T1000 (cell line): ENCODE data around the gene PEX11B.

Experiments used
- DNase-seq: peaks from one replicate; lab custom pipeline; 2025; ENCODE audit warnings: mixed read lengths; lab: John Stamatoyannopoulos, UW

Gene PEX11B, protein sequence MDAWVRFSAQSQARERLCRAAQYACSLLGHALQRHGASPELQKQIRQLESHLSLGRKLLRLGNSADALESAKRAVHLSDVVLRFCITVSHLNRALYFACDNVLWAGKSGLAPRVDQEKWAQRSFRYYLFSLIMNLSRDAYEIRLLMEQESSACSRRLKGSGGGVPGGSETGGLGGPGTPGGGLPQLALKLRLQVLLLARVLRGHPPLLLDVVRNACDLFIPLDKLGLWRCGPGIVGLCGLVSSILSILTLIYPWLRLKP

DNA sequence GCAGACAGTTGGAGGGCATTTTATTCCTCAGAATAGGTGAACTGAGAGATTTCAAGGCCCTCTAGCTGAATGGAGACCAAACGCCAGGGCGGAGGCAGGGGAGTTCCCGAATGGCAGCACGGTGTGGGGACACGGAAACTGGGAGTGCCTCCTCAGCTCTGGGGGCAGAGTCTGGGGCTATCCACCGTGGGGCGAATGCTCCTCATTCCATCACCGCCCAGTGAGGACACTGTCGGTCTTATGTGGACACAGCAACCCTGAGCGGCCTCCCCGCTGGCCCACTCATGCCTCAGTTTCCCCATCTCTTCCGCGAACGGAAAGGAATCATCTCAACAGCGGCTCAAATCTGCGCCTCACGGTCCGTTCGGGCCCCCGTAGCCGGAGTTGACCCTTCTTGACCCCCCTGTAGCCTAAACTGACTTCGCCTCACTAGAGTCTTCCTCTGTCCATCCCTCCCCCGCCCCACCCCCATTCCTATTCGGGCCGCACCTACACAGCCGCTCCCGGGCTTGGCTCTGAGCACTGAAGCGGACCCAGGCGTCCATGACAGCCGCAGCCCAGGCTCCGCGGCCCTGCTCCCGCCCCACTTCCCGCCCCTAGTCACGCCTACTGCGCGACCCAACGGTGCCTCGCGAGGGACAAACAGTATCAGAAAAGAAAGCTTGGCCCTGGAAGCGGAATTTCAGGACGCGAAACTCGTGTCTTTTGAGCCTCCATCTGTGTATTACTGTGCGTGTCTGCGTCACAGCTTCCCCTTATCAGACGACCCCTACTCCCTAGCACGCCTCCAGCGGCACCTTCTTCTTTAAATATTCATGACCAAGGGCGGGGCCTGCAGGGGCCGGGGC is at the start of gene PEX11B:
TSS of gene PEX11B (minus strand) at position 574 of the 848 bp plus-strand sequence. CDS start at position 545, 29 bp downstream.
- peak; percentile 51 for DNase-seq

DNA sequence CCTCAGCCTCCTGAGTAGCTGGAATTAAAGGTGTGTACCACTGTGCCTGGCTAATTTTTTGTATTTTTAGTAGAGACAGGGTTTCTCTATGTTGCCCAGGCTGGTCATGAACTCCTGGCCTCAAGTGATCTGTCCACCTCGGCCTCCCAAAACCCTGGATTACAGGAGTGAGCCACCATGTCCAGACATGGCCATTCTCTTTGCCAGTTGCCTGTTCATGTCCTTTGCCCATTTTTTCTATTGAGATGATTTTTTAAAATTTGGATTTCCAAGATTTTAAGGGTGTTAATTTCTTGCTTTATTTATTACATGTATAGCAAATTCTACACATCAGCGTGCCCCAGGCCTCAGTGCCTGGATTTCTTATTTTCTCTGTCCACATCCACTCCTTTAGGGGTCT is 48.8 kb upstream of the PEX11B start:
- no peak for DNase-seq

DNA sequence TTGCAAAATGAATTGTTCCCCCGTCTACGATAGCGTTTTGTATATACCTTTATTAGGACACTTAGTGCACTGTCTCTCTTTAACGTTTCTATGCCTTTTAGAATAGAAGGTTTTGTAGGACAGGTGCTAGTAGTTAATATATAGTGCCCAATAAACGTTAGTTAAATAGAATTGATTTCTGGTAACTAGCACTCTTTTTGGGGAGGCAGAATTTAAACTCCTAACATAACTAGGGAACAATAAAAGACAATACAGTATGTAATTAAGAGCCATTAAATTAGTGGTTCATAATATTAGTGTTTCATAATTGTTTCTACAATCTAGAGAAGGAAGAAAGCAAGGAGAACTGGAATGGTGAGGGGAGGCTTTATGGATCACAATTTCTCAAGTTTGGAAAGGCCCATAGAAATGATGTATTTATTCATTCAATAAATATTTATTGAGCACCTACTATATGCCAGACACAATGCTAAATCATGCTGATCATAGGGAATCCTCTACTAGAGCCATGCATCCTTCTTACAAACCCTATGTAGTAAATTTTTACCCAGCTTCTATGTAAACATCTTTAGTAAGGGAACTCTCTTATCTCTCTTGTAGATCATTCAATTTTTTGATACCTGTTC is 46.7 kb upstream of the PEX11B start:
- DNase-seq: no peak

DNA sequence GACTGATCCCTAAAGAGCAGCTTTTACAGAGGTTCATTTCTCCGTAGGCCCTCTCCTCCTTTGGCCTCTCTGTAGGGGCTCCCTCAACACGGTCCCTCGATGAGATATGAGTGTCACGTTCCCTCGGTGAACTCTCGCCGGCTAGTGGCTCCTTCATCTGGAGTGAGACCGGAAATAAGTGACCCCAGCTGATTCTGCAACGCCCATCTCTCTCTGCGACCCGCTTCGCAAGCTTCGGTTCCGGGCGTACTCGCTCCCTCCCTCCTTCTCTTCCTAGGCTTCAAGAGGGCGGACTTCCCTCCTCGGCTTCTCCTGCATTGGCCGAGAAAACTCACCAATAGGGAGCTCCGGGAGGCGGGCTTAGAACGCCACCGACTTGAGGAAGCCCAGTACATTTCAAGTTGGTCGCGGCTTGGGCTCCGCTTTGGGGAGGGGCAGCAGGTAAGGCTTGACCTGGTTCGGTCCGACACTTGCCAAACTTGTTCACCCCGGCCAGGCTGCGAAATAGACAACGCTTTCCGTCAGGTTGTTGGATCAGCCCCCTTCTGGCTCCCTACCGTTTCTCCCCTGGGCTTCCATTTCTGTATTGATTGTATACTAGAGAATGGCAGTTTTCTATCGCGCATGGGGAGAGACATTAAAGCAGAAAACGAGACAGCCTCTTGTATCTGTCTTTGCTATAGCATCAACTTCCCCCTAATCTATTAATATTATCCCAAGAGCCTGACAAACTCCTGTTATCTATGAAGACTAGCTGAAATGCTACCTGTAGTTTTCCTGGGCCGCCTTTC is 46.0 kb upstream of the PEX11B start, which contains the start of the genes ANKRD34A and POLR3GL:
TSS of gene ANKRD34A (minus strand) at position 248 of the 791 bp plus-strand sequence. CDS start 2,816 bp downstream, outside the sequence.
TSS of gene POLR3GL (plus strand) at position 363 of the 791 bp plus-strand sequence. CDS start 10,176 bp downstream, outside the sequence.
- DNase-seq: peak; percentile 75

DNA sequence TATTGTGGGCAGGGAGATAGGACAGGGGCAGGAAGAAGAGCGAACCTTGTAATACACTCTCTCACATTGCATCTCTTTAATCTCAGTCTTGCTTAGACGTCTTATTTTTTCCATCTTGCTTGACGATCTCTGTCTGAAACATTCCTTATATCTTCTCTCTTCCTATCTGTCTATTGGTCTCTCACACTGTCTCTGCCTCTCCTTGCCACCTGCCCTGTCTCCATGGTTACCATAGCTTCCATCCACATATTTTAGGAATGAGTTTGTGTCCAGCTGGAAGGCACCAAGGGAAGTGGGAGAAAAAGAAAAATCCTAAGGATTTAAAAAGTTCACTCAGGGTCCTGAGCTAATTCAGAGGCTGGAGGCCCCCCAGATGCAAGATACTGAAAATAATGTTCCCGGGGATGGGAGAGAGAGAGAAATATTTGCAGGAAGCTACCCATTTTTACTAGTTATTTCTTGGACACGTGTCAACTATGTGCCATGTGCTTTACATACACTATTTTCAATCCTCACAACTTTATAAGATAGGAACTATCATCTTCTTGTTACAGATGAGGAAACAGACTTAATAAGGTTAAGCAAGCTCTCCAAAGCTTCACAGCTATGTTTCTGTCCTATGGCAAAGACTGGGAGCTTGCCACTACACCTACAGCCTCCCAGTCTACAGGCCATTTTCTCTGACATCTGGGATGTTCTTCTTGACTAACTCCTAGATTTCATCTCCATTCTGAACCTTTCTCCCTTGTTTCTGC is 44.9 kb upstream of the PEX11B start:
- no peak for DNase-seq

DNA sequence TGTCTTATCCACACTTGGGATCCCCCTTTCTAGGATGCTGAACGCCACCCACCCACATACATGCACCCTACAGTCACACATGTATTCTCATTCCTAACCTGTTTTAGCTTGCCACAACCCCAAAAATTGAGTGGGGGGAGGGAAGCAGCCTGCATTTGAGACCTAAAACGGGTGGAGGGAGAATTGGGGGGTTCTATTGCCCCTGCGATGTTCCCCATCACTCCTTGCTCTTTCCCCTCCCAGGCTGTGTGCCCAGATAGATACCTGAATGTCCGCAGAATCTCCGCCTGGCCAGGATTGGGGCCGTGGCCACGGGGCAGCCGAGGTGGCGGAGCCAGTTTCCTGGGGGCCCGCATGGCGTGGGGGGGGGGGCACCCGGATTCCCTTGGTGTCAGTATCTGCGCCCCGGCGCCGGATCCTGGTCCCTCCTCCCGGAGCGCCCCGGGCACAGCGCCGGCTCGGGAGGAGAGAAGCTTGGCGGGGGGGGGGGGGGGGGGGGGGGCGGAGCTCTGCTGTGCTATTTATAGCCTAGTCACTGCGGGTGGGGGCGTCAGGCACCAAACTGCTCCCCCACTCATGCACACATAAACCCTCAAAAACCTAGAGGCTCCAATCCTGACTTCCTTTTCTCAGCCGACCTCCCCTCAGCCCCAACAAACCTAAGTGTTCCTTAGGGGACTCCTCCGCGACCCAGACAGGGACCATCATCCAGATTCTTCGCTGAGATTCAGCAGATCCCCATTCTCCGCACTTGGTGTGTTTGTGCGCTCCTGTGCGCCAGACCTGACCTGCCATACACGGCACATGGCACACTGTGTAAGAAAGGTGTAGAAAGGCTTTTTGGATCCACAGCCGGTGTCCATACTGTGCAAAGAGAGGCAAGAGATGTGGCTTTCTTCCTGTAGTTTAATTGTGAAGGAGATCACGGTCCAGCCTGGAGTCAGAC is 43.9 kb upstream of the PEX11B start:
- DNase-seq: no peak

DNA sequence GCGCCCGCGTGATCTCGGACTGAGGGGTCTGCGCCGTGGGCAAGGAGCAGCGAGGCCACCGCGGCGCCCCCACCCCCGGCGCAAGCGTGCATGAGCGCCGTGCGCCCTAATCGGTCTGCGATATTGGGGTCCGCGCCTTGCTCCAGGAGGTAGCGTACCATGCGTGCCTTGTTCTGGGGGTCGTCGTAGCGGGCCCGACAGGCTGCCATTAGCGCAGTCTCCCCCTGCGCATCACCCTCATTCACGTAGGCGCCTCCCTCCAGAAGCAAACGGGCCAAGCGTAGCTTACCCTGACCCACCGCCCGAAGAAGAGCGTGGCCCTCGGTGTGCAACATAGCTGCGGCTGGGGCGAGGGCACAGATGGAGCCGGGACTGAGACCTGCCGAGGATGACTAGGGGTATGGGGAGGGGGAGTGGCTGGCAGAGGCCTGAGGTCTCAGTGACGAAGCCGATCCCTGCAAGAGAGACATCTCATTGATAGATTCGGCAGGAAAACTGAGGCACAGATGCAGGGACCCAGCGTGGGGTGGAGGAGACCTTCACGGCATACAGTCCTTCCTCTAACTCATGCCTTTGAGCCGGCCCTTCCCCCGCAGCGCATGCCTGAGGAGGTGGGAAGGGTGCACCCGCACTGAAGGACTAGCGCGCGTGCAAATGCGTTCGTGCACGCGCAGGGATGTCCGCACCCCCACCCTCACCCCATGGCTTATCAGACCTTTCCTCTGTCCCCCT is 43.1 kb upstream of the PEX11B start:
- no peak for DNase-seq

DNA sequence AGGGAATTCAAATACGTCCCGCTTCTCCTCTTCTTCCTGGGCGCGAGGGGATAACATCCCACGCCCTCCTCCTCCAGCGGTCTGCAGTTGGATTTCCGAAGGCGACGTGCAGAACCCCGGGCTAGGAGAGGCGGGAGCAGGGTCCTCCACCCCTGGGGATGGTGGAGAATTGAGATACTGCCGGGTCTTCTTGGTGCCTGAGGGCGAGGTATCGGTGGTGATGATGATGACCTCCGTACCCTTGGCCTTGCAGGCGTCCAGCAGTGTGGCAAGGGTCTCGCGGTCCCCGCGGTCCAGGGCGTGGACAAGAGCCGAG is 42.5 kb upstream of the PEX11B start:
- no peak for DNase-seq

DNA sequence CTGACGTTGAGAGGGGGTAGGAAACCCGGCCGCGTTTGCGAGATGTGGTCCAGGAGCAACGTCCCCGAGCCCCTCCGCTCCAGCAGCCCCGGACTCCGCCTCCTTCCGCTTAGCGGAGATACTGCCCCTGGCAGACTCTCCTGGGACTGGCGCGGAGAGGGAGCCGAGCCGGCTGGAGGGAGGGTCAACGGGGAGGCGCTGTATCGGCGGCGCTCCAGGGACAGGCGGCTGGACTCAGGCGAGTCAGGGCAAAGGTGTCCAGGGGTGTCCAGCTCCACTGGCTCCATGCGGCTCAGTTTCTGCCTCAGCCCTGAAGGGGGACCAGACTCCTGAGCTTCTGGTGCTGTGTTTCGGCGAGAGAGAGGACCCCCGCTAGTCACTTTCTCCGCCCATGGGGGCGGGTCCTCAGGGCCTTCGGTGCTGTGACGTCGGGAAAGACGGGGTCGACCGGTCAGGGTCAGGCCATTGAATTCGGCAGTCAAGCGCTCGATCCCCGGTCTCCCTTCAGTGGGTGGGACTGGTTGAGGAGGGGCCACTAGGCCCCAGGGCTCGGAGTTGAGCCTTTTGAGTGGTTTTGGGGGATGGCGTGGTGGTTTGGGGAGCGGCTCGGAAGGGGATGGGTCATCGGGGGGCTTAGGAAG is 42.1 kb upstream of the PEX11B start:
- no peak for DNase-seq

DNA sequence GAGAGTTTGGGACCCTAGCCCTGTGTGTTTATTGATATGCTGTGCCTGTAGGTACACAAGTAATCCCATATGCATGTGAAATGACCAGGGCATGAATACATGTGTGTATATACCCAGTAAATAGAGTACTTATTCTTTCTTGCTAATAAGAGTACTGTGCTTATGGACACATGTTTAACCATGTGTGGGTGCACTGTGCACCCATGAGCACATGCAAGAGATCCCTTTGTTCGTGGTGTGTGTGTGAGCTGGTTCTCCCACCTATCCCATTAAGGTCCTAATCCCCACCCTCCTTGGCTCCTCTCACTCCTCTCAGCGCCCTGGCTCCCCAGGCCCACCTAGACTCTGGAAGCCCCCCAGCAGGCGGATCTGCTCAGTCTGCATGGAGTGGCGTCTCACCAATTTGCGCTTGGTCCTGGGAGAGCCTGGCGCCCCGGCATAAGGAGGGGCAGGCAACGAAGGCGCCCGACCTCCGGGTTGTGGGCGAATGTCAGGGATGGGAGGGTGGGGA is 41.5 kb upstream of the PEX11B start:
- DNase-seq: no peak

DNA sequence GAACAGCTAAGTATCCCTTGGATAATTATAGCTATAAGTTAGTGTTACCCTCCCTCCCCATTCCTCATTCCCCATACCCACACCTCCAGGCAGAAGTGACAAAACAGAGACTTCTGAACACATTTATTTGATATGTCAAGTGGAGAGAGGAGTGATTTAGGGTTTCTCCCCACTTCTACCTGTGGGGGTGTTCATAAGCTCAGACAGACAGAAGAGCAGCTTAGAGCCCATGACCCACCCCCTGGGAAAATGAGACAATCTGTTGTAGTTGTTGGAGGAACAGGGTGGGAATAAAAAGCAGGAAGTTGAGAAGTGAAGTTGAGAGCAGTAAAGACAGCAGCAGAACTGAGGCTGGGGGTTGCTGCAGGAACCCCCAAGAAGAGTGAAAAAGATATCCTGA is 40.8 kb upstream of the PEX11B start:
- no peak for DNase-seq

DNA sequence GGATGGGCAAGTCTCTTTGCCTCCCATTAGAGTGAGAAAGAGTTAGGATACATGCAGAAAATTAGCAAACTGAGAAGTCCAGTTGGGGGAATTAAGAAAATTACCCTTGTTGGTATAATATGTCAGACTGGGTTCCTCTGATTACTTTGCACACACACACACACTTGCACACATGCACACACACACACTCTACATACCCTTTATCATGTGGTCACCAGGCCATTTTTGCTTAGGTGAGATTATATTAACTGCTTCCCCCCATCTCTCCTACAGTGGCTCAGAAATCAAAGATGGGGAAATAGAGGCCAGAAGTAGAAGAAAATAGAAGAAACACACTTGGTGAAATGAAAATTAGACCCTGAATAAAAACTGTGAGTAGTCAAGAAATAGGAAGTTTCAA is 40.2 kb upstream of the PEX11B start:
- DNase-seq: no peak

DNA sequence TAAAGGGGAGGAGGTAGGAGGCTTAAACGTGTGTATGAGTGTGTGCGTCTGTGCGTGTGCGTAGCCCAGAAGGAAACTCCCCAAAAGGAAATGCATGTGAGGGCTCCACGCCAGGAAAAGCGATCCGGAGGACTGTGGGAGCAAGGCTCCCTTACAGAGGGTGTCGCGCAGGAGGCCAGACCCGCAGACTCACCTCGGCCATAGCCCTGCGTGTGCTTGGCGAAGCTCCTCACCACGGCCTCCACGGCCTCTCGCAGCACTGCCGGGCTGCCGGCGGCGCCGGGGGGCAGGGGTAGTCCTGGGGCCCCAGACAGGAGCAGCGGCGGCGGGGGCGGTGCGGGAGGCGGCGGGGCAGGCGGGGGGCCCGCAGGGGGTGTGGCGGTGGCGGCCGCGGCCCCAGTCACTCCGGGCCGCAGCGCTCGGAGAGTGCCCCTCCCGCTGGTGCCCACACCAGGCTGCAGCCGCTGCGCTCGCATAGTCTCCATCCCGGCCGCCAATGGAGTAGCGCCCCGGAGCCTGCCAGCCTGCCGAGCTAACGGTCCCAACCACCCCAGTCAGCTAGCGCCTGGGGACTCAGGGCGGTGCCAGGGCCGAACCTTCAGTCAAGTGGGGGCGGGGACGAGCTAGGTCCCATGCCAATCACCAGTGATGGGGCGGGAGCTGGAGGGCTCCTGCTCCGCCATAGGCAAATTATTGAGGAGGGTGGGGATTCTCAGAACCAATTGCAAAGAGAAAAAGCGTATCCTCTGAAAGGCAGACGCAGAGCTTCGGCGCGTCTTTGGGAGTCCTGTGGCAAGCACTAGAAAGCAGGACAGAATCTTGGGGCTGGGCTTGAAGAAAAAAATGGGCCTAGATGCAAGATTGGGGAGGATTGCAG is 39.2 kb upstream of the PEX11B start, which contains the start of gene LIX1L:
TSS of gene LIX1L (minus strand) at position 575 of the 877 bp plus-strand sequence. CDS start at position 485, 90 bp downstream.
- peak; percentile 90 for DNase-seq

DNA sequence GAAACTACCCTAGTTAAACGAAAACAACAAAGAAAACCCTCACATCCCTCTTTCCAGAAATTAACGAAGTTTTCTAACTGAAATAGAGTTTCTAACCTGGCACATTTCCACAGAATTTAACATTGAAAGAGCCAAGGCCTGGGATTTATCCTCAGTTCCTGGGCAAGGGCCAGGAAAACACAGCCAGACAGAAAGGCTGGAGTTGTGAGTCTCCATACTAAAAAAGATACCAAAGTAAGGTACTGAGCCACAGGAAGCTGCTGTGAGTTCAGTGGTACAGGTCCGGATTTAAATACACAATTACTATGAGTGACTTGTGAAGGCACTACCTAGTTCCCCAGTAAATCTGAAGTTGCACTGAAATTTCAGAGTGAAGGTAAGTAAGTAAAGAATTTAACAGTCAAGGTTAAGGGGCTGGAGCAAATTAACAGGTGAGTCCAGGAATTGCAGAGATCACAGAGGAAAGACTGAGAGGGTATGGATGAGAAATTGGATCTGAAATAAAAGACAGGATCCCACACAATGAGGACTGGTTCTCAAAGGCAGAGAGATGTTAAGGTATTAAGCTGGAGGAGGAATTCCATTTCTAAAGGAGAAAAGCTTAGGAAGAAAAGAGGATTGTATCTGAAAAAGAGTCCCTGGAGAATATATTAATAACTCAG is 38.4 kb upstream of the PEX11B start:
- no peak for DNase-seq

DNA sequence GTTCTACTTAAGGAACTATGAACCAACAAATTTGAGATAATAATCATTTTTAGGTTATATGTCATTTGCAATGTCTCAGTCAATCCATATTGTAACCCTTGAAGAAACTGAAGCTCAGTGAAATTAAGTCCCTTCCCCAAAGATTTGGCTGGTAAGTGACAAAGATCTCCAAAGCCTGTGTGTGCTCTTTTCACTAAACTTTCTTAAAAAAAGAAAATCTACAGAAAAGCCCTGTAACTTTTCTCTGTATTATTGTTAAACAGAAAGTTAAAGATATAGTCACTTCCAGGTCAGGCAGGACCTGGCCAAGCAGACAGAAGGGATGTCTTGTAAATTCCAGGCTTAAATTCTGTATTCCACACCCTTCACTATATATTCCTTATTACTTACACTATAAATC is 37.8 kb upstream of the PEX11B start:
- DNase-seq: no peak

DNA sequence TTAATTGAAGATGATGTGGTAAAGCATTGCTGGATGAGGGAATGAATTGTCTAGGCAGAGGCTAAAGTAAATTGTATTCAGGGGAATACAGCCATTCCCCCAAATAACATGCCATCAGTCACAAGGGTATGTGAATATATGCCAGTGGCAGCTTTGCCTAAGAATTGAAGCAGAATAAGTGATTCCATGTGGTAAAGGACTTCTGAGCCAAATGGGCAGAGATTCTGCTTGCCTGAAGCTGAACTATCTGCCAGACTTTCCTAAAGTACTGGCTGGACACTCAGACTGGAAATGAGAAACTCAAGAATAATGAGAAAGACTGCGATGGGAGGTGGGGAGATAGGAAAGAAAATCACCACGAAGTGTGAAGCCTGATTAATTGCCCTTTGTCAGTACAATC is 36.9 kb upstream of the PEX11B start:
- no peak for DNase-seq

DNA sequence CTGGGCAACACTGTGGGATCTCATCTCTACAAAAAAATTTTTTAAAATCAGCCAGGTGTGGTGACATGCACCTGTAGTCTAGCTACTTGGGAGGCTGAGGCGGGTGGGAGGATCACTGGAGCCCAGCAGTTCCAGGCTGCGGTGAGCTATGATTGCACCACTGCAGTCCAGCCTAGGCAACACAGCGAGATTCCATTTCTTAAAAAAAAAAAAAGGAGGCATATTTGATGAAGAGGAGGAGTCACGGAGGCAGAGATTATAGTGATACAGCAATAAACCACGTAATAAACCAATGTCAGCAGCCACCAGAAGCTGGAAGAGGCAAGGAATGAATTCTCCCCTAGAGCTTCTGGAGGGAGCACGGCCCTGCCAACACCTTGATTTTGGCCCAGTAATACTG is 35.3 kb upstream of the PEX11B start:
- DNase-seq: no peak
